Liver (tissue), 9 donors: ENCODE measurements around the gene DIRAS2. TPM values are rescaled to one million over a fixed set of nuclear protein-coding genes. Genes with fewer than 3 reads are reported as not detected.

Experiments
- DNase-seq: peaks from one replicate; pipeline ENCODE4 v3.0.0-alpha.2; 2017; ENCODE audit warnings: low spot score
- H3K27ac ChIP-seq, 2 donors: one replicate each; pipeline ENCODE4 v1.7.0; 2013; ENCODE audit warnings: inconsistent platforms in 2 of 2, low read length in 2 of 2, control low read depth in 1 of 2, low read depth in 1 of 2, mild to moderate bottlenecking in 1 of 2
- H3K27me3 ChIP-seq, 4 donors: one replicate each; pipeline versions ENCODE4 v1.6.1 to v1.7.0; 2013; ENCODE audit warnings: low read length in 3 of 4, inconsistent platforms in 1 of 4, mild to moderate bottlenecking in 1 of 4, moderate library complexity in 1 of 4; ENCODE audit not compliant: control insufficient read depth in 4 of 4, insufficient read depth in 4 of 4
- H3K36me3 ChIP-seq, 4 donors: one replicate each; pipeline versions ENCODE4 v1.6.1 to v1.7.0; 2013; ENCODE audit warnings: low read length in 3 of 4, mild to moderate bottlenecking in 3 of 4, low read depth in 1 of 4, moderate library complexity in 1 of 4; ENCODE audit not compliant: control insufficient read depth in 4 of 4, insufficient read depth in 3 of 4
- H3K4me1 ChIP-seq, 4 donors: one replicate each; pipeline versions ENCODE4 v1.6.1 to v1.7.0; 2013; ENCODE audit warnings: low read length in 3 of 4, mild to moderate bottlenecking in 3 of 4, moderate library complexity in 1 of 4; ENCODE audit not compliant: control insufficient read depth in 4 of 4, insufficient read depth in 4 of 4
- H3K4me3 ChIP-seq, 3 donors: one replicate each; pipeline versions ENCODE4 v1.6.1 to v1.7.0; 2013; ENCODE audit warnings: low read length in 3 of 3, control low read depth in 1 of 3, low read depth in 1 of 3, mild to moderate bottlenecking in 1 of 3
- H3K9ac ChIP-seq, 2 donors: one replicate each; pipeline ENCODE4 v1.7.0; 2013; ENCODE audit warnings: low read length in 2 of 2, mild to moderate bottlenecking in 2 of 2, moderate library complexity in 2 of 2, control low read depth in 1 of 2, low read depth in 1 of 2
- H3K9me3 ChIP-seq, 4 donors: one replicate each; pipeline versions ENCODE4 v1.6.1 to v1.7.0; 2013; ENCODE audit warnings: low read length in 3 of 4; ENCODE audit not compliant: control insufficient read depth in 4 of 4
- EGR1 ChIP-seq, 2 donors: IDR thresholded peaks; 2 replicates each; pipeline ENCODE4 v1.6.1; 2016 to 2018; ENCODE audit warnings: antibody characterized with exemption in 2 of 2, low read depth in 2 of 2
- FOXA1 ChIP-seq: IDR thresholded peaks from 2 replicates; pipeline ENCODE4 v1.6.1; 2016; ENCODE audit warnings: antibody characterized with exemption
- FOXA2 ChIP-seq: IDR thresholded peaks from 2 replicates; pipeline ENCODE4 v1.6.1; 2016; ENCODE audit warnings: antibody characterized with exemption
- GABPA ChIP-seq, 2 donors: IDR thresholded peaks in 1 of 2; conservative IDR thresholded peaks in 1 of 2; 2 replicates each; pipeline ENCODE4 v1.6.1; 2016; ENCODE audit warnings: antibody characterized with exemption in 2 of 2, mild to moderate bottlenecking in 1 of 2, moderate library complexity in 1 of 2
- HNF4A ChIP-seq, 2 donors: conservative IDR thresholded peaks; 2 replicates each; pipeline ENCODE4 v1.6.1; 2016; ENCODE audit warnings: antibody characterized with exemption in 2 of 2, mild to moderate bottlenecking in 2 of 2
- HNF4G ChIP-seq: IDR thresholded peaks from 2 replicates; pipeline ENCODE4 v1.6.1; 2016; ENCODE audit warnings: antibody characterized with exemption
- JUND ChIP-seq, 2 donors: IDR thresholded peaks; 2 replicates each; pipeline ENCODE4 v1.6.1; 2016; ENCODE audit warnings: antibody characterized with exemption in 2 of 2
- NR2F2 ChIP-seq: IDR thresholded peaks from 2 replicates; pipeline ENCODE4 v1.6.1; 2016; ENCODE audit warnings: antibody characterized with exemption
- RAD21 ChIP-seq, 2 donors: IDR thresholded peaks; 2 replicates each; pipeline ENCODE4 v1.6.1; 2016; ENCODE audit warnings: antibody characterized with exemption in 2 of 2, mild to moderate bottlenecking in 2 of 2
- RXRA ChIP-seq, 2 donors: IDR thresholded peaks; 2 replicates each; pipeline ENCODE4 v1.6.1; 2017 to 2018; ENCODE audit warnings: antibody characterized with exemption in 2 of 2, mild to moderate bottlenecking in 1 of 2
- SP1 ChIP-seq: IDR thresholded peaks from 2 replicates; pipeline ENCODE4 v1.6.1; 2018; ENCODE audit warnings: antibody characterized with exemption, mild to moderate bottlenecking
- TAF1 ChIP-seq: conservative IDR thresholded peaks from 2 replicates; pipeline ENCODE4 v1.6.1; 2016; ENCODE audit warnings: antibody characterized with exemption, mild to moderate bottlenecking
- YY1 ChIP-seq: IDR thresholded peaks from 2 replicates; pipeline ENCODE4 v1.6.1; 2016; ENCODE audit warnings: antibody characterized with exemption, mild to moderate bottlenecking
- WGBS: extraction: QIAGEN DNeasy Blood & Tissue Kit; methylation state at CpG from one replicate; pipeline ENCODE4 v1.1.7; 2013; 5-methylcytosine and 5-hydroxymethylcytosine counted together
- polyA plus RNA-seq, 2 donors: library from polyadenylated mRNA; stranded (reverse) in 1 of 2; unstranded in 1 of 2; fragments of 200-250 nt in 1 of 2; fragments of >200 nt in 1 of 2; fragmentation: Nextera tagmentation in 1 of 2; extraction: Ambion mirVana in 1 of 2; gene quantifications; one replicate each; pipeline versions ENCODE4 v1.2.1 to v1.2.3, GENCODE V29; 2013 to 2015
- total RNA-seq, 2 donors: library from RNA; depleted of rRNA; stranded (reverse); fragments of >200 nt; gene quantifications; one replicate each; pipeline ENCODE4 v1.2.3, GENCODE V29; 2014
- TF ChIP-seq, protein P1 (sequence below): IDR thresholded peaks from 2 replicates; pipeline ENCODE4 v1.6.1; 2016; ENCODE audit warnings: antibody characterized with exemption, mild to moderate bottlenecking
- TF ChIP-seq, protein P2 (sequence below): IDR thresholded peaks from 2 replicates; pipeline ENCODE4 v1.6.1; 2016; ENCODE audit warnings: antibody characterized with exemption
- TF ChIP-seq, protein P3 (sequence below): IDR thresholded peaks from 2 replicates; pipeline ENCODE4 v1.6.1; 2016; ENCODE audit warnings: antibody characterized with exemption
- TF ChIP-seq, protein P4 (sequence below): IDR thresholded peaks from 2 replicates; pipeline ENCODE4 v1.6.1; 2016; ENCODE audit warnings: antibody characterized with exemption
- TF ChIP-seq, protein P5 (sequence below): fragments of 150-350 bp; IDR thresholded peaks from 2 replicates; pipeline ENCODE4 v1.5.1; 2017; ENCODE audit warnings: improper control_type of control experiment, low read depth, low read length; ENCODE audit not compliant: missing input control
- donor health status: healthy.
- donor health status: healthy.
- donor health status: healthy.
- donor health status: healthy.
- donor health status: healthy.

Gene DIRAS2
- total and polyA plus RNA-seq, 4 donors = 0.14 to 0.53 (median 0.25) TPM; not detected in 1

DNA sequence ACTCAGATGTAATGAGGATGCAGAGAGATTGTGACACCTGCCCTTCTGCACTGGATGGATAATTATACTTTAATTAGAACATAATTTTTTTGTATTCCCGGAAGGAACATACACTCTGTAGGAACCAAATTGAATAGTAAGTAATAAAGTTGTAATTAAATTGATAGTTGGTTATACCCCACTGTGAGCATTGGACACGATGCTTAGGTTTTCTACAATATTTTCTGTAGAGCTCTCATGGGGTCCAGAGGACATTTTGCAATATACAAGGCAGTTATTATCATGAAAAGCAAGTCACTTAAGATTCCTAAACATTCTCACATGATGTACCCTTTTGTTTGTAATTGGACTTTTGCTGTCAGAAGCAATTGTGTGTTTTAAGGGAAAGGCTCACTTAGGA lies 63.4 kb downstream of the DIRAS2 start:
- H3K9ac ChIP-seq = no peak overlapping the region
- H3K9me3 ChIP-seq = no peaks in the 10 kb centered on the region
- TF ChIP-seq YY1 = no peak
- no peak for TF ChIP-seq FOXA2
- TF ChIP-seq, protein P1, sequence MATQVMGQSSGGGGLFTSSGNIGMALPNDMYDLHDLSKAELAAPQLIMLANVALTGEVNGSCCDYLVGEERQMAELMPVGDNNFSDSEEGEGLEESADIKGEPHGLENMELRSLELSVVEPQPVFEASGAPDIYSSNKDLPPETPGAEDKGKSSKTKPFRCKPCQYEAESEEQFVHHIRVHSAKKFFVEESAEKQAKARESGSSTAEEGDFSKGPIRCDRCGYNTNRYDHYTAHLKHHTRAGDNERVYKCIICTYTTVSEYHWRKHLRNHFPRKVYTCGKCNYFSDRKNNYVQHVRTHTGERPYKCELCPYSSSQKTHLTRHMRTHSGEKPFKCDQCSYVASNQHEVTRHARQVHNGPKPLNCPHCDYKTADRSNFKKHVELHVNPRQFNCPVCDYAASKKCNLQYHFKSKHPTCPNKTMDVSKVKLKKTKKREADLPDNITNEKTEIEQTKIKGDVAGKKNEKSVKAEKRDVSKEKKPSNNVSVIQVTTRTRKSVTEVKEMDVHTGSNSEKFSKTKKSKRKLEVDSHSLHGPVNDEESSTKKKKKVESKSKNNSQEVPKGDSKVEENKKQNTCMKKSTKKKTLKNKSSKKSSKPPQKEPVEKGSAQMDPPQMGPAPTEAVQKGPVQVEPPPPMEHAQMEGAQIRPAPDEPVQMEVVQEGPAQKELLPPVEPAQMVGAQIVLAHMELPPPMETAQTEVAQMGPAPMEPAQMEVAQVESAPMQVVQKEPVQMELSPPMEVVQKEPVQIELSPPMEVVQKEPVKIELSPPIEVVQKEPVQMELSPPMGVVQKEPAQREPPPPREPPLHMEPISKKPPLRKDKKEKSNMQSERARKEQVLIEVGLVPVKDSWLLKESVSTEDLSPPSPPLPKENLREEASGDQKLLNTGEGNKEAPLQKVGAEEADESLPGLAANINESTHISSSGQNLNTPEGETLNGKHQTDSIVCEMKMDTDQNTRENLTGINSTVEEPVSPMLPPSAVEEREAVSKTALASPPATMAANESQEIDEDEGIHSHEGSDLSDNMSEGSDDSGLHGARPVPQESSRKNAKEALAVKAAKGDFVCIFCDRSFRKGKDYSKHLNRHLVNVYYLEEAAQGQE = no peak
- TF ChIP-seq JUND (IDR thresholded peaks at IDR 0.05) = no peak
- no peak for TF ChIP-seq EGR1 (IDR thresholded peaks at IDR 0.05; ENCODE audit: low read depth in 2 of 2)
- TF ChIP-seq, protein P2, sequence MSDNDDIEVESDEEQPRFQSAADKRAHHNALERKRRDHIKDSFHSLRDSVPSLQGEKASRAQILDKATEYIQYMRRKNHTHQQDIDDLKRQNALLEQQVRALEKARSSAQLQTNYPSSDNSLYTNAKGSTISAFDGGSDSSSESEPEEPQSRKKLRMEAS = no peak
- TF ChIP-seq, protein P3, sequence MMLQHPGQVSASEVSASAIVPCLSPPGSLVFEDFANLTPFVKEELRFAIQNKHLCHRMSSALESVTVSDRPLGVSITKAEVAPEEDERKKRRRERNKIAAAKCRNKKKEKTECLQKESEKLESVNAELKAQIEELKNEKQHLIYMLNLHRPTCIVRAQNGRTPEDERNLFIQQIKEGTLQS = no peak
- no peak for TF ChIP-seq NR2F2
- TF ChIP-seq HNF4A (conservative IDR thresholded peaks at IDR 0.05) = no peak
- TF ChIP-seq RAD21 (IDR thresholded peaks at IDR 0.05) = no peak
- no peak for TF ChIP-seq GABPA (IDR thresholded peaks at IDR 0.05 in 1 of 2, conservative IDR thresholded peaks at IDR 0.05 in 1 of 2)
- no peak for TF ChIP-seq RXRA (IDR thresholded peaks at IDR 0.05)
- TF ChIP-seq, protein P4, sequence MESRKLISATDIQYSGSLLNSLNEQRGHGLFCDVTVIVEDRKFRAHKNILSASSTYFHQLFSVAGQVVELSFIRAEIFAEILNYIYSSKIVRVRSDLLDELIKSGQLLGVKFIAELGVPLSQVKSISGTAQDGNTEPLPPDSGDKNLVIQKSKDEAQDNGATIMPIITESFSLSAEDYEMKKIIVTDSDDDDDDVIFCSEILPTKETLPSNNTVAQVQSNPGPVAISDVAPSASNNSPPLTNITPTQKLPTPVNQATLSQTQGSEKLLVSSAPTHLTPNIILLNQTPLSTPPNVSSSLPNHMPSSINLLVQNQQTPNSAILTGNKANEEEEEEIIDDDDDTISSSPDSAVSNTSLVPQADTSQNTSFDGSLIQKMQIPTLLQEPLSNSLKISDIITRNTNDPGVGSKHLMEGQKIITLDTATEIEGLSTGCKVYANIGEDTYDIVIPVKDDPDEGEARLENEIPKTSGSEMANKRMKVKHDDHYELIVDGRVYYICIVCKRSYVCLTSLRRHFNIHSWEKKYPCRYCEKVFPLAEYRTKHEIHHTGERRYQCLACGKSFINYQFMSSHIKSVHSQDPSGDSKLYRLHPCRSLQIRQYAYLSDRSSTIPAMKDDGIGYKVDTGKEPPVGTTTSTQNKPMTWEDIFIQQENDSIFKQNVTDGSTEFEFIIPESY = no peak
- TF ChIP-seq, protein P5, sequence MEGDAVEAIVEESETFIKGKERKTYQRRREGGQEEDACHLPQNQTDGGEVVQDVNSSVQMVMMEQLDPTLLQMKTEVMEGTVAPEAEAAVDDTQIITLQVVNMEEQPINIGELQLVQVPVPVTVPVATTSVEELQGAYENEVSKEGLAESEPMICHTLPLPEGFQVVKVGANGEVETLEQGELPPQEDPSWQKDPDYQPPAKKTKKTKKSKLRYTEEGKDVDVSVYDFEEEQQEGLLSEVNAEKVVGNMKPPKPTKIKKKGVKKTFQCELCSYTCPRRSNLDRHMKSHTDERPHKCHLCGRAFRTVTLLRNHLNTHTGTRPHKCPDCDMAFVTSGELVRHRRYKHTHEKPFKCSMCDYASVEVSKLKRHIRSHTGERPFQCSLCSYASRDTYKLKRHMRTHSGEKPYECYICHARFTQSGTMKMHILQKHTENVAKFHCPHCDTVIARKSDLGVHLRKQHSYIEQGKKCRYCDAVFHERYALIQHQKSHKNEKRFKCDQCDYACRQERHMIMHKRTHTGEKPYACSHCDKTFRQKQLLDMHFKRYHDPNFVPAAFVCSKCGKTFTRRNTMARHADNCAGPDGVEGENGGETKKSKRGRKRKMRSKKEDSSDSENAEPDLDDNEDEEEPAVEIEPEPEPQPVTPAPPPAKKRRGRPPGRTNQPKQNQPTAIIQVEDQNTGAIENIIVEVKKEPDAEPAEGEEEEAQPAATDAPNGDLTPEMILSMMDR = no peak
- TF ChIP-seq HNF4G = no peak
- TF ChIP-seq TAF1 = no peak
- no peak for TF ChIP-seq FOXA1
- no peak for TF ChIP-seq SP1
- H3K4me3 ChIP-seq = no peak overlapping the region
- 92% methylated on average over 2 of the region's 2 CpGs for WGBS
- H3K4me1 ChIP-seq = no peaks in the 10 kb centered on the region
- no peak overlapping the region for H3K27ac ChIP-seq
- no peak for DNase-seq
- no peaks in the 10 kb centered on the region for H3K27me3 ChIP-seq
- H3K36me3 ChIP-seq = no peaks in the 10 kb centered on the region
